H1 (cell line): ENCODE data around the gene BSCL2. TPM values are rescaled to one million over a fixed set of nuclear protein-coding genes. Genes with fewer than 3 reads are reported as not detected.

Experiments used
- ASH2L ChIP-seq: fragments of 200-600, 300-600 bp; sonication (generic); IDR thresholded peaks from one replicate; pipeline ENCODE4 v1.7.1; 2017; ENCODE audit warnings: low read length
- BACH1 ChIP-seq: IDR thresholded peaks from 2 replicates; pipeline ENCODE4 v1.6.1; 2012; ENCODE audit warnings: low read length, improper control_type of control experiment
- BCL11A ChIP-seq, 2 experiments: IDR thresholded peaks; one replicate each; pipeline ENCODE4 v1.6.1; 2011; ENCODE audit warnings: low read depth in 2 of 2, low read length in 2 of 2, mild to moderate bottlenecking in 2 of 2
- CBX5 ChIP-seq: fragments of 300-800, 300-1000 bp; sonication (generic); IDR thresholded peaks from 2 replicates; pipeline ENCODE4 v1.7.1; 2016; ENCODE audit warnings: antibody characterized with exemption, low read length, low read depth
- CEBPB ChIP-seq: IDR thresholded peaks from 2 replicates; pipeline ENCODE4 v1.6.1; 2012; ENCODE audit warnings: low read depth, low read length
- E2F6 ChIP-seq: IDR thresholded peaks from 2 replicates; pipeline ENCODE4 v1.6.1; 2012; ENCODE audit warnings: inconsistent platforms
- EGR1 ChIP-seq: IDR thresholded peaks from 2 replicates; pipeline ENCODE4 v1.6.1; 2011; ENCODE audit warnings: low read depth, low read length, borderline replicate concordance
- EZH2 ChIP-seq: fragments of 200-600 bp; sonication (generic); IDR thresholded peaks from 2 replicates; pipeline ENCODE4 v1.7.1; 2012; ENCODE audit warnings: low read depth, mild to moderate bottlenecking, moderate library complexity, low read length, inconsistent platforms; ENCODE audit not compliant: severe bottlenecking
- HDAC2 ChIP-seq, 2 experiments: fragments of 300-600 bp in 1 of 2; sonication (generic) in 1 of 2; IDR thresholded peaks; 2 replicates each; pipeline ENCODE4 v1.6.1; 2011 to 2012; ENCODE audit warnings: low read depth in 2 of 2, low read length in 2 of 2, mild to moderate bottlenecking in 2 of 2, moderate library complexity in 2 of 2, borderline replicate concordance in 1 of 2, inconsistent platforms in 1 of 2
- HDAC6 ChIP-seq: IDR thresholded peaks from one replicate; pipeline ENCODE4 v1.7.1; 2012; ENCODE audit warnings: low read depth, mild to moderate bottlenecking, inconsistent platforms, low read length, moderate library complexity
- KDM1A ChIP-seq: fragments of 200-600, 300-600 bp; sonication (generic); IDR thresholded peaks from 2 replicates; pipeline ENCODE4 v1.7.1; 2016; ENCODE audit warnings: mild to moderate bottlenecking, low read length, borderline replicate concordance
- NRF1 ChIP-seq: IDR thresholded peaks from 2 replicates; pipeline ENCODE4 v1.6.1; 2011; ENCODE audit warnings: mild to moderate bottlenecking, low read depth, low read length, improper control_type of control experiment
- PHF8 ChIP-seq: fragments of 200-600 bp; sonication (generic); conservative IDR thresholded peaks from 2 replicates; pipeline ENCODE4 v1.7.1; 2012; ENCODE audit warnings: low read depth, mild to moderate bottlenecking, inconsistent platforms, low read length, moderate library complexity
- POLR2AphosphoS5 ChIP-seq: IDR thresholded peaks from 2 replicates; pipeline ENCODE4 v1.6.1; 2011; ENCODE audit warnings: low read depth, low read length
- RBBP5 ChIP-seq: IDR thresholded peaks from 2 replicates; pipeline ENCODE4 v1.7.1; 2012; ENCODE audit warnings: low read depth, mild to moderate bottlenecking, inconsistent platforms, low read length, moderate library complexity, borderline replicate concordance
- SIN3A ChIP-seq, 2 experiments: IDR thresholded peaks in 1 of 2; conservative IDR thresholded peaks in 1 of 2; 2 replicates each; pipeline ENCODE4 v1.6.1; 2011 to 2012; ENCODE audit warnings: low read length in 2 of 2, improper control_type of control experiment in 1 of 2, low read depth in 1 of 2, mild to moderate bottlenecking in 1 of 2
- SP1 ChIP-seq: IDR thresholded peaks from 2 replicates; pipeline ENCODE4 v1.6.1; 2011; ENCODE audit warnings: low read depth, low read length
- SUZ12 ChIP-seq: fragments of 200-600 bp; sonication (generic); IDR thresholded peaks from 2 replicates; pipeline ENCODE4 v1.6.1; 2012; ENCODE audit warnings: mild to moderate bottlenecking, inconsistent platforms, low read length, moderate library complexity, mixed read lengths
- TAF1 ChIP-seq: IDR thresholded peaks from 2 replicates; pipeline ENCODE4 v1.6.1; 2011; ENCODE audit warnings: mild to moderate bottlenecking, low read depth, low read length
- TBP ChIP-seq: IDR thresholded peaks from 2 replicates; pipeline ENCODE4 v1.6.1; 2011; ENCODE audit warnings: low read depth, low read length, improper control_type of control experiment
- TEAD4 ChIP-seq: IDR thresholded peaks from 2 replicates; pipeline ENCODE4 v1.6.1; 2012; ENCODE audit warnings: low read depth, low read length, inconsistent platforms, mixed read lengths
- USF2 ChIP-seq: IDR thresholded peaks from 2 replicates; pipeline ENCODE4 v1.6.1; 2011; ENCODE audit warnings: low read length, improper control_type of control experiment
- YY1 ChIP-seq: IDR thresholded peaks from 2 replicates; pipeline ENCODE4 v1.6.1; 2011; ENCODE audit warnings: low read depth, mild to moderate bottlenecking, low read length
- polyA plus RNA-seq, 7 experiments: library from polyadenylated mRNA; depleted of rRNA in 3 of 7; stranded (reverse) in 5 of 7; unstranded in 2 of 7; fragments of >200 nt in 5 of 7; fragments of 200-250 nt in 2 of 7; gene quantifications; 1 replicate in 5 of 7; 2 replicates in 1 of 7; 4 replicates in 1 of 7; pipeline versions ENCODE4 v1.2.1 to v1.2.3, GENCODE V29; 2011 to 2013; ENCODE audit warnings: missing spikeins in 2 of 7, mixed read lengths in 2 of 7
- total RNA-seq: library from RNA; stranded (reverse); fragmentation: NEBNext Ultra II Directional; extraction: Animal tissue kit (Norgen Biotek cat#: 25700); gene quantifications from 2 replicates; pipeline ENCODE4 v1.2.1, GENCODE V29; 2021

The BSCL2 gene
- total and polyA plus RNA-seq, 2 of the 8 experiments (the other 6 are each of a cell fraction or from before 2014, with no cell fraction given), result 59.5 to 264 TPM

- TF ChIP-seq E2F6 (no peak), POLR2AphosphoS5 (peak; percentile 96), EGR1 (peak; percentile 86; the same call in 1 of the 2 replicates), PHF8 (no peak), NRF1 (no peak), SP1 (peak; percentile 95), BACH1 (peak; percentile 92), EZH2 (no peak), TEAD4 (peak; percentile 77), USF2 (no peak), TAF1 (peak; percentile 89), SUZ12 (no peak), RBBP5 (no peak), TBP (peak; percentile 68; the same call in 1 of the 2 replicates), CBX5 (no peak), SIN3A (conservative IDR thresholded peaks at IDR 0.05 in 1 of 2, IDR thresholded peaks at IDR 0.05 in 1 of 2; ENCODE audit: low read depth in 1 of 2, low read length in 2 of 2) (peak; percentile 90 to 95; a peak in 3 of 4 replicates), BCL11A (IDR thresholded peaks at IDR 0.05; ENCODE audit: low read depth in 2 of 2, low read length in 2 of 2) (no peak), HDAC2 (IDR thresholded peaks at IDR 0.05; ENCODE audit: borderline replicate concordance in 1 of 2, low read depth in 2 of 2, low read length in 2 of 2) (no peak; a peak in 1 of 4 replicates), KDM1A (peak; percentile 77; the same call in 1 of the 2 replicates), CEBPB (no peak), HDAC6 (no peak), YY1 (peak; percentile 81), ASH2L (peak; percentile 39)
Measured at GRCh38 chr11:62707277-62707861, at the start of gene BSCL2, which contains the start of gene GNG3 (continued).
